Measurements from ENCODE around the gene SLC66A3. TPM values are rescaled to one million over a fixed set of nuclear protein-coding genes. Genes with fewer than 3 reads are reported as not detected.

The SLC66A3 gene
- total and polyA plus RNA-seq, 2 donors (not counting 1 experiment from before 2014, with no cell fraction given), result 23.7 to 32.4 TPM

DNA sequence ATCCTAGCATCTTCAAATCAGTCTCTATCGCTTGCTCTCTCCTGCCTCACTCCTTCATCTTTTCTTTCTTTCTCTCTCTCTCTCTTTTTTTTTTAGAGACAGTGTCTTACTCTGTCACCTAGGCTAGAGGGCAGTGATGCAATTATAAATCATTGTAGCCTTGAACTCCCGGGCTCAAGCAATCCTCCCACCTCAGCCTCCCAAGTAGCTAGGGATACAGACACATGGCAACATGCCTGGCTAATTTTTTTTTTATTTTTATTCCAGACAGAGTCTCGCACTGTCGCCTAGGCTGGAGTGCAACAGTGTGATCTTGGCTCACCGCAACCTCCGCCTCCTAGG lies 10.6 kb upstream of the SLC66A3 start:
- intact Hi-C loops (cut with micrococcal nuclease), result no loop called here
- Mint-ChIP-seq H3K9me3 (ENCODE audit: insufficient read depth) (no peaks in the 10 kb centered on the region), H3K27me3 (peaks cover 18% of the 10 kb centered on the region), H3K4me3 (no peak overlapping the region), H3K4me1 (peaks cover 5% of the 10 kb centered on the region), H3K27ac (no peak overlapping the region)
- Histone ChIP-seq H3K36me3 (replicated peaks in 1 of 2; ENCODE audit: control extremely low read depth in 1 of 2, control insufficient read depth in 1 of 2, extremely low read depth in 1 of 2, insufficient read depth in 2 of 2, low read length in 1 of 2) (no peaks in the 10 kb centered on the region), H3K9ac (ENCODE audit: low read length) (no peak overlapping the region), H2AFZ (ENCODE audit: insufficient read depth, low read depth, low read length, poor library complexity, severe bottlenecking) (no peak overlapping the region), H3K27ac (ENCODE audit: low read length in 2 of 2) (no peak overlapping the region), H3K79me2 (ENCODE audit: control insufficient read depth, insufficient read depth, low read length) (no peaks in the 10 kb centered on the region), H3K27me3 (replicated peaks in 1 of 4; ENCODE audit: control extremely low read depth in 1 of 4, control insufficient read depth in 3 of 4, insufficient read depth in 4 of 4, low read length in 3 of 4) (no peaks in the 10 kb centered on the region), H3K4me3 (ENCODE audit: control extremely low read depth in 1 of 5, extremely low read depth in 1 of 5, insufficient read depth in 1 of 5, low read depth in 2 of 5, low read length in 4 of 5) (no peak overlapping the region), H3K4me2 (replicated peaks; ENCODE audit: low read depth, low read length, poor library complexity, severe bottlenecking) (no peak overlapping the region), H4K20me1 (ENCODE audit: control insufficient read depth, insufficient read depth, low read length, poor library complexity, severe bottlenecking) (no peaks in the 10 kb centered on the region), H3K9me3 (ENCODE audit: control extremely low read depth in 1 of 3, control insufficient read depth in 2 of 3, insufficient read depth in 1 of 3, low read length in 2 of 3) (peaks cover 0 to 6% (median 0%) of the 10 kb centered on the region in 3 donors), H3K4me1 (ENCODE audit: control insufficient read depth in 2 of 2, insufficient read depth in 2 of 2, low read length in 2 of 2) (peaks cover 0 to 4% of the 10 kb centered on the region in 2 donors)
- ChIA-PET POLR2A (interaction anchor here (0.7 kb wide), 1 partner anchor 647 kb away, joined by 3 read pairs; no protein-coding TSS in a partner anchor), CTCF (interaction anchor here (6.6 kb wide), 1 partner anchor 12 kb away, joined by 39 read pairs; a partner anchor contains a TSS)
- no peak for TF ChIP-seq EZH2 (IDR thresholded peaks at IDR 0.05; ENCODE audit: borderline replicate concordance, insufficient read depth, low read depth, low read length, poor library complexity, severe bottlenecking)
- TF ChIP-seq, protein P1, sequence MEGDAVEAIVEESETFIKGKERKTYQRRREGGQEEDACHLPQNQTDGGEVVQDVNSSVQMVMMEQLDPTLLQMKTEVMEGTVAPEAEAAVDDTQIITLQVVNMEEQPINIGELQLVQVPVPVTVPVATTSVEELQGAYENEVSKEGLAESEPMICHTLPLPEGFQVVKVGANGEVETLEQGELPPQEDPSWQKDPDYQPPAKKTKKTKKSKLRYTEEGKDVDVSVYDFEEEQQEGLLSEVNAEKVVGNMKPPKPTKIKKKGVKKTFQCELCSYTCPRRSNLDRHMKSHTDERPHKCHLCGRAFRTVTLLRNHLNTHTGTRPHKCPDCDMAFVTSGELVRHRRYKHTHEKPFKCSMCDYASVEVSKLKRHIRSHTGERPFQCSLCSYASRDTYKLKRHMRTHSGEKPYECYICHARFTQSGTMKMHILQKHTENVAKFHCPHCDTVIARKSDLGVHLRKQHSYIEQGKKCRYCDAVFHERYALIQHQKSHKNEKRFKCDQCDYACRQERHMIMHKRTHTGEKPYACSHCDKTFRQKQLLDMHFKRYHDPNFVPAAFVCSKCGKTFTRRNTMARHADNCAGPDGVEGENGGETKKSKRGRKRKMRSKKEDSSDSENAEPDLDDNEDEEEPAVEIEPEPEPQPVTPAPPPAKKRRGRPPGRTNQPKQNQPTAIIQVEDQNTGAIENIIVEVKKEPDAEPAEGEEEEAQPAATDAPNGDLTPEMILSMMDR (IDR thresholded peaks at IDR 0.05), result no peak
- no peak for ATAC-seq (ENCODE audit: low read depth)
- WGBS (ENCODE audit: insufficient coverage), result 96% methylated on average over 5 of the region's 6 CpGs
- no peak for DNase-seq

DNA sequence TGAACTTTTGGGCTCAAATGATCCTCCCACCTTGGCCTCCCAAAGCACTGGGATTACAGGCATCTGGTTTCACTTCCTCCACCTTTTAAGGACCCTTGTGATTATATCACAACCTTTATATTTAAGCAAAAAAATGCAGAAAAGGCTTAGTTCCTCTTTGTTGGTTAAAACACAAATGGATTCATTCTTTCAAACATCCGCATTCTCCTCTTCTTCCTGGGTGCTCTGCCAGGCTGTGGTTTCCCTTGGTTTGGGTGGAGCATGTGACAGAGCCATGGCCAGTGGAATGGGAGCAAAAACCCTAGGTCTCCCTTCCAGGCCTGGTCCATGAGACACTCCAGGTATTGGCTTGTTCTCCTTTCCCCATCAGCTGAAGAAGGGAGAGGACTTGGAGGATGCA lies 9.9 kb upstream of the SLC66A3 start:
- DNase-seq (no peak), ATAC-seq (ENCODE audit: low read depth) (peak; percentile 17)
- H3K4me3 ChIP-seq (ENCODE audit: control extremely low read depth in 1 of 5, extremely low read depth in 1 of 5, insufficient read depth in 1 of 5, low read depth in 2 of 5, low read length in 4 of 5), result no peak overlapping the region
- WGBS (ENCODE audit: insufficient coverage), result no CpG with 5 or more reads among the region's 1 CpG
- no peak overlapping the region for H3K27ac Mint-ChIP-seq
- H3K4me1 Mint-ChIP-seq, result peaks cover 5% of the 10 kb centered on the region
- CTCF ChIA-PET, result interaction anchor here (6.6 kb wide), 1 partner anchor 13 kb away, joined by 39 read pairs; a partner anchor contains a TSS
- intact Hi-C loops (cut with micrococcal nuclease), result no loop called here
- no peak overlapping the region for H2AFZ ChIP-seq (ENCODE audit: insufficient read depth, low read depth, low read length, poor library complexity, severe bottlenecking)
- no peak for TF ChIP-seq EZH2 (IDR thresholded peaks at IDR 0.05; ENCODE audit: borderline replicate concordance, insufficient read depth, low read depth, low read length, poor library complexity, severe bottlenecking)
- TF ChIP-seq, protein P1 (IDR thresholded peaks at IDR 0.05), result no peak
- H3K4me2 ChIP-seq (replicated peaks; ENCODE audit: low read depth, low read length, poor library complexity, severe bottlenecking), result no peak overlapping the region
- peaks cover 17% of the 10 kb centered on the region for H3K27me3 Mint-ChIP-seq
- peaks cover 0 to 4% of the 10 kb centered on the region in 2 donors for H3K4me1 ChIP-seq (ENCODE audit: control insufficient read depth in 2 of 2, insufficient read depth in 2 of 2, low read length in 2 of 2)
- H3K27me3 ChIP-seq (replicated peaks in 1 of 4; ENCODE audit: control extremely low read depth in 1 of 4, control insufficient read depth in 3 of 4, insufficient read depth in 4 of 4, low read length in 3 of 4), result no peaks in the 10 kb centered on the region
- H3K27ac ChIP-seq (ENCODE audit: low read length in 2 of 2), result no peak overlapping the region
- H3K9me3 ChIP-seq (ENCODE audit: control extremely low read depth in 1 of 3, control insufficient read depth in 2 of 3, insufficient read depth in 1 of 3, low read length in 2 of 3), result peaks cover 0 to 6% (median 0%) of the 10 kb centered on the region in 3 donors
- H4K20me1 ChIP-seq (ENCODE audit: control insufficient read depth, insufficient read depth, low read length, poor library complexity, severe bottlenecking), result no peaks in the 10 kb centered on the region
- H3K9me3 Mint-ChIP-seq (ENCODE audit: insufficient read depth), result no peaks in the 10 kb centered on the region
- no peak overlapping the region for H3K9ac ChIP-seq (ENCODE audit: low read length)
- no peaks in the 10 kb centered on the region for H3K36me3 ChIP-seq (replicated peaks in 1 of 2; ENCODE audit: control extremely low read depth in 1 of 2, control insufficient read depth in 1 of 2, extremely low read depth in 1 of 2, insufficient read depth in 2 of 2, low read length in 1 of 2)
- POLR2A ChIA-PET, result no interaction called here
- no peak overlapping the region for H3K4me3 Mint-ChIP-seq
- no peaks in the 10 kb centered on the region for H3K79me2 ChIP-seq (ENCODE audit: control insufficient read depth, insufficient read depth, low read length)

Measured in B cell (primary cell).